HG03064 (cell line): ENCODE data around the gene LRRC25.
"Not testable (repeated sequence)": the region's sequence is repeated elsewhere in the genome, so short reads cannot be mapped to it uniquely, and the experiment has no call there.

ENCODE experiments used
- ATAC-seq: cut with Tn5 transposase; IDR thresholded peaks from one replicate; pipeline ENCODE4 v1.9.1; 2021; ENCODE audit warnings: low read depth; ENCODE audit not compliant: unreplicated experiment

LRRC25 gene

GRCh38 chr19:18412610-18413239 is 15.3 kb upstream of the LRRC25 start:
- no peak for ATAC-seq

- ATAC-seq: no peak
These were observed 10.6 kb upstream of the LRRC25 start for GRCh38 chr19:18408053-18408476.

DNA sequence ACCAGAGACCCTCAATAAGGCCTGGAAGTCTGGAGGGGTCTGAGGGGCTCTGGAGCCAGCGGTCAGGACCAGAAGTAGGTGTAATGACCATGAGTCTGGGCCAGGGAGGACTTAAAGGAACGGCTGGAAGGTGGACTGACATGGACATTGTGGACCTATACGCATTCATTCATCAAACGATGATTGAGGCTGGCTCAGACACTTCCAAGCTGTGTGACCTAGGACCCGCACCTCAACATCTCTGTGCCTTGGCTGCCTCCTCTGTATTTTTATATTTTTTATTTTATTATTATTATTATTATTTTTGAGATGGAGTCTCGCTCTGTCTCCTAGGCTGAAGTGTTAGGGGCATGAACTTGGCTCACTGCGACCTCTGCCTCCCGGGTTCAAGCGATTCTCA is 9.3 kb upstream of the LRRC25 start:
- no peak for ATAC-seq

GRCh38 chr19:18405754-18406153 is 8.3 kb upstream of the LRRC25 start:
- ATAC-seq: not testable (repeated sequence)

- ATAC-seq: not testable (repeated sequence)
These were observed 5.2 kb upstream of the LRRC25 start for GRCh38 chr19:18402455-18403248.

DNA sequence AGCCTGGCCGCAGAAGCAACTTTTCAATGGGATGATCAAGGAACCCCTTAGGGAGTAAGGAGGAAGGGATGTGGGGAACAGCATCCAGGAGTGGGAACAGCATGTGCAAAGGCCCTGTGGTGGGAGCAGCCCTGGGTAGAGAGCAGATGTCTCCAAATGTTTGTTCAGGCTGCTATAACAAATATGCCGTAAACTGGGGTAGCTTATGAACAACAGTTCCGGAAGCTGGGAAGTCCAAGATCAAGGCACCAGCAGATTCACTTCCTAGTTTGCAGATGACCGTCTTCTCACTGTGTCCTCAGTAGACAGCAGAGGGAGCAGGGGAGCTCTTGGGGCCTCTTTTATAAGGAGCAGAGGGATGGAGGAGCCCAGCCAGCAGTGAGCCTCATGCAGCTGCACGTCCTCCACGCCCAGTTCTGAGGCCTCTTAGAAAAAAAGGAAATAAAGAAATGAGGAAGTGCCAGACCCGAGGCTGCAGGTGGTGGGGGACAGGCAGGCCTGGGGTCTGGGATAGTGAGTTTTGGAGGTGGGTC is 4.2 kb upstream of the LRRC25 start:
- ATAC-seq: no peak

- ATAC-seq: no peak
These were observed 1.6 kb upstream of the LRRC25 start for GRCh38 chr19:18399008-18399407.

- no peak for ATAC-seq
These were observed 766 bp downstream of the LRRC25 start for GRCh38 chr19:18396471-18397241.

DNA sequence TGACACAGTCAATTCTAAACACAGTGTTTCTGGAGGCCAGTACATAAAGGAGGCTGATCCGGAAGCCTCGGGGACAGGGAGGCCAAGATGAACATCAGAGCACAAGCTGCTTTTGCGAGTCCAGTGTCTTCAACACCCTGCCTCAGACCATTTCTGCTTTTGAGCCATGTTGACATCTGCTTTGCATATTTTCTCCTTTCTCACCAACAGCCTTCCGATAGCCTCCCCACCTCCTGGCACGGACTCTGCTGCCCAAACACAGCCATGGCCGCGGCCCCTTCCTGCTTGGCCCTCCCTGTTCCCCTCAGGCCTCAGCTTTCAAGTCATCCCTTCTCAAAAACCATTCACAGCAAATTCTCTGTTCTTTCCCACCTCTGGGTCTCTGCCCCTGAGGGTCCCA is 3.6 kb downstream of the LRRC25 start:
- ATAC-seq: no peak

GRCh38 chr19:18392926-18393325 is 4.5 kb downstream of the LRRC25 start:
- no peak for ATAC-seq

- ATAC-seq: no peak
These were observed 5.0 kb downstream of the LRRC25 start for GRCh38 chr19:18392417-18392816.

DNA sequence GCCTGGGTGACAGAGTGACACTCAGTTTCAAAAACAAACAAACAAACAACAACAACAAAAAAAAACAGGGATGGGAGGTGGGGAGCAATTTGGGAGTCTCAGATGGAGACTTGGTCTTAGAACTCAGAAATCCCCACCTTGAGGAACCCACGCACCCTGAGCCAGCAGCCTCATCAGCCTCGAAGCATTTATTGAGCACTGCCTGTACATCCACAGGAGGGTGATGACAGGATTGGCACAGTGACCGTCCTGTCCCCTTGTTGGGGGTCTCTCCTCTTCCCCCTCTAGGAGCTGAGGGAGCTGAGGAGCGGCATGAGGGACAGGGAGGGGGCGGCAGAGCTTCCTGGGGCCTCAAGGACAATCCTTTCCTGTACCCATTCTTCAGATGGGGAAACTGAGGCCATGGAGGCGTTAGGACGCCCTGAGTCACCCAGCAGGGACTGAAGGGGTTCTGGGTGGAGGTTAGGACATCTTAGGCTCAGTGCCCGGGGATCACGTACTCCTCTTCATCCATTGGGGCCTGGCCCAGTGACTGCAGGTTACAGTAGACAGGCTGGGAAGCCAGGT is 5.8 kb downstream of the LRRC25 start:
- no peak for ATAC-seq

DNA sequence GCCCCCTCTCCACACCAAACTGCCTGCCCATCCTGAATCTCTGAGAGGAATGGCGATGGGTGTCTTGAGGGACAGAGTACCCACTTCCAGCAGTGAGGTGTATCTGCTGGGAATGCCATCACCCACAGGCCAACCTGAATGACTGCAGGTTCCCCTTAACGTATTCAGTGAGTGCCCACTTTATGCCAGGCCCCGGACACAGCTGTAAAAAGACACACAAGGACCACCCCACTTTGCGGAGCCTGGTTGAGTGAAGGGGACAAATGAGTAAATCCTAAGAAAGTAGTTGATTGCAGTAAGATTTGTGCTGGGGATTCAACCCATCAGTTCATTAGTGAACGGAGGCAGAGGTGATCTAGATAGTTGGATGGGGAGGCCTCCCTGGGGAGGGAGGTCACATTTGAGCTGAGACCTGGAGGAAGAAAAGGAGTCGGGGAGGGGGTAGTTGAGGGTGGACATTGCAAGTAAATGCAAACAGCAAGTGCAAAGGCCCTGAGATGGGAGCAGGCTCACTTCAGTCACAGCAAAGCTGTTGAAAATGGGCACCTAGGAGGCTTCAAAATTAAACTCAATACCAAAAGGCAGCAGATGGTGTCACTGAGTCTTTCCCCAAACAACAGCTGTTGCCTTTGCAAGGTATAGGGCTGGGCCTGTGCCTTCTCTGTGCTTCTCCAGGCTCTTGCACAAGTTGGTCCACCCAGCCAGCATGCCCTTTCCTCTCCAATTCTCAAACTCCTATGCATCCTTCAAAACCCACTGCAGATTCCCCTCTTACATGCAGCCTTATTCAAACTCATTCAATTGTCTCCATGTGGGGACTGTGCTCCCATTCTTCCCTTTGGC is 7.1 kb downstream of the LRRC25 start:
- ATAC-seq: no peak

DNA sequence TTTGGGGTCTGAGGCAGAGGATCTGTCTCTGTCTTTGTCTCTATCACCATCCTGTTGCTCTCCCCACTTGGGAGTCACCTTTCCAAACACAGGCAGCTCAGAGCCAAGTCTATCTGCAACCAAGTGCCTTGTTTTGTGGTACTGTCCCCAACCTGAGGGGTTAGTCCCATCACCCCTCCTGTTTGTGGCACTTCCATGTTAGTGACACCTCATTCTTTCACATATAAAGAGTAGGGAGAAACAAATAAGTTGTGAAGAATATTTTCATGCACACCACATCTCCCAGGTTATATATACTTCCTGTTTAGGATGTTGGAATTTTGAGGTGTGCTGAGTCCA is 7.7 kb downstream of the LRRC25 start:
- no peak for ATAC-seq

DNA sequence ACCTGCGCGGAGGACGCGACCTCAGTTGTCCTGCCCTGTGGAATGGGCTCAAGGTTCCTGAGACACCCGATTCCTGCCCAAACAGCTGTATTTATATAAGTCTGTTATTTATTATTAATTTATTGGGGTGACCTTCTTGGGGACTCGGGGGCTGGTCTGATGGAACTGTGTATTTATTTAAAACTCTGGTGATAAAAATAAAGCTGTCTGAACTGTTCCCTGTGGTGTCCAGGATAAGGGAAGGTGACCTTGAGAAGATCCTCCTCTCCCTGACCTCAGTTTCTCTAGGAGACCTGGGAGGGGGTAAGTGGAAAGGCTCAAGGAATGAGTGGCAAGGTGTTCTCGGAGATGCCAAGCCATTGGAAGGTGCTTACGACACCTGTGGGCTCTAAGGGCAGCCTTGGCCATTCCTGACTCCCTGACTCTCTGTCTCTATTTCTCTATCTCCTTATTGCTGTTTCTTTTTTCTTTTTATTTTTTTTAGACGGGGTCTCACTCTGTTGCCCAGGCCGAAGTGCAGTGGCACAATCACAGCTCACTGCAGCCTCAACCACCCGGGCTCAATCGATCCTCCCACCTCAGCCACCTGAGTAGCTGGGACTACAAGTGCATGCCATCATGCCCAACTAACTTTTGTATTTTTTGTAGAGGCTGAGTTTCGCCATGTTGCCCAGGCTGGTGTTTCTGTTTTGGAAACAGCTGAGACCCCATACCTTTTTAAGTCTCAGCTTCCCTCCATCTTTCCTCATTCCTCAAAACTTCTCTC is 8.3 kb downstream of the LRRC25 start:
- ATAC-seq: no peak

GRCh38 chr19:18388100-18388959 is 9.1 kb downstream of the LRRC25 start:
- ATAC-seq: peak; percentile 72

DNA sequence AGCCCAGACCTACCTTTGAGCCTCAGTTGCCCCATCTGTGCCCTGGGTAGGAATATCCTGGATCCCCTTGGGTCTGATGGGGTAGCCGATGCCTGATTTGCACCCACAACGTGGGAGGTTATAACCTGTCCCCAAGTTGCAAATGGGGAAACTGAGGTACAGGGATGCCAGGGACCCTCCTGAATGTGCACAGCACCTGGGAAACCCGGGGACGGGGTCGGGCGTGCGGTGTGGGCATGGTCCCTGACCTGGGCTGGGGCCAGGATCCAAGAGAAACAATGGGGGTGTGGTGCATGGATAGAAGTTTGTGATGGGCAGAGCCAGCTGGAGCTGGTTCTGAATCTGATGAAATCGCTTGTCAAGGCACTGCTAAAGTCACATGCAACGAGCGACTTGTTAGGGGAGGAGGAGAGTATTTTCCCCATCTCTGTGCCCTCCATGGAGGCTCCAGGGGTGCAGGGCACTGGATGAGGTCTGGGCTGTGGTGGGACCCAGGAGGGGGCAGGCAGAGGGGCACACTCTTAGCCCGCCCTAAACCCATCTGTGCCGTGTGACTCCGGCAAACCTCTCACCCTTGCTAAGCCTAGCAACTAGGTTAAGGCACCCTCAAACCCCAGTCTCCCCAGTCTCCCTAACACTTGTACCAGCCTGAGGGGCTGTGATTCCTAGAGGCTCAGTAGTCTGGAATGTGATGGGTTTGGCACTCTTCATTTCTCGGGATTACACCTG is 10.7 kb downstream of the LRRC25 start:
- ATAC-seq: no peak
